HL-60 (cell line): ENCODE data around the gene PNPT1.
"Not testable (repeated sequence)": the region's sequence is repeated elsewhere in the genome, so short reads cannot be mapped to it uniquely, and the experiment has no call there.

Experiments used
- DNase-seq, 2 experiments: peaks; one replicate each; pipeline ENCODE4 v3.0.0-alpha.2; 2010 to 2020; ENCODE audit warnings: low read depth in 1 of 2, low spot score in 1 of 2
- H3K27ac ChIP-seq: fragments of 250-450 bp; sonication (Bioruptor Pico); replicated peaks from 2 replicates; pipeline ENCODE4 v1.5.1; 2020; ENCODE audit warnings: mild to moderate bottlenecking, moderate library complexity
- H3K27me3 ChIP-seq: fragments of 250-450 bp; sonication (Bioruptor Pico); 2 replicates; pipeline ENCODE4 v1.5.1; 2021; ENCODE audit warnings: mild to moderate bottlenecking, moderate library complexity; ENCODE audit not compliant: insufficient read depth, poor library complexity, severe bottlenecking
- H3K4me3 ChIP-seq: replicated peaks from 2 replicates; pipeline ENCODE4 v1.5.1; 2011; ENCODE audit warnings: mild to moderate bottlenecking, control low read depth, low read length; ENCODE audit not compliant: insufficient read depth
- GABPA ChIP-seq: IDR thresholded peaks from 2 replicates; pipeline ENCODE4 v1.6.1; 2012; ENCODE audit warnings: low read depth
- POLR2AphosphoS5 ChIP-seq: IDR thresholded peaks from 2 replicates; pipeline ENCODE4 v1.6.1; 2012; ENCODE audit warnings: low read depth
- REST ChIP-seq: IDR thresholded peaks from 2 replicates; pipeline ENCODE4 v1.6.1; 2012; ENCODE audit warnings: low read depth; ENCODE audit not compliant: insufficient replicate concordance
- SPI1 ChIP-seq: IDR thresholded peaks from 2 replicates; pipeline ENCODE4 v1.6.1; 2012; ENCODE audit warnings: low read depth, mild to moderate bottlenecking, borderline replicate concordance
- TF ChIP-seq, protein P1 (sequence below): IDR thresholded peaks from one replicate; pipeline ENCODE4 v1.5.1; 2011; ENCODE audit warnings: low read length, control low read depth, inconsistent platforms; ENCODE audit not compliant: insufficient read depth

PNPT1 gene

DNA sequence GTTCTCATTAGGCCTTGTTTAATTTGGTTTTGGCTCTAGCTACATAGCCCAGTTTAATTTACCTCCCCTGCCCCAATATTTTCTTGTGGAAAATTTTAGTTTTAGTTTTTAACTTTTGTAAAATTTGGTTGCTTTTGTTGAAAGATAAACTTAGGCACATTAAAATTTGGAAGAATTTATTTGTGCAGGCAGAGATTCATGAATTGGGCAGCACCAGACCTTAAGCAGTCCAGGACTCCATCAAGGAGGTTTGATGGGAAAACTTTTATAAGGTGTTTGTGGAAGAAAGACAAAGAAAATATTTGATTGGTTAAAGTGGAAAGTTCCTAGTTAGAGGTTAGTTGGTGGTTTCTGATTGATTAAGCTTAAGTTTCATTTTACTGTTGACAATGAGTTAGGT is 16.4 kb upstream of the PNPT1 start:
- peaks cover 2% of the 10 kb centered on the region for H3K27me3 ChIP-seq
- no peak overlapping the region for H3K4me3 ChIP-seq
- TF ChIP-seq SPI1 (no peak), POLR2AphosphoS5 (no peak), REST (no peak), GABPA (no peak)
- TF ChIP-seq, protein P1, sequence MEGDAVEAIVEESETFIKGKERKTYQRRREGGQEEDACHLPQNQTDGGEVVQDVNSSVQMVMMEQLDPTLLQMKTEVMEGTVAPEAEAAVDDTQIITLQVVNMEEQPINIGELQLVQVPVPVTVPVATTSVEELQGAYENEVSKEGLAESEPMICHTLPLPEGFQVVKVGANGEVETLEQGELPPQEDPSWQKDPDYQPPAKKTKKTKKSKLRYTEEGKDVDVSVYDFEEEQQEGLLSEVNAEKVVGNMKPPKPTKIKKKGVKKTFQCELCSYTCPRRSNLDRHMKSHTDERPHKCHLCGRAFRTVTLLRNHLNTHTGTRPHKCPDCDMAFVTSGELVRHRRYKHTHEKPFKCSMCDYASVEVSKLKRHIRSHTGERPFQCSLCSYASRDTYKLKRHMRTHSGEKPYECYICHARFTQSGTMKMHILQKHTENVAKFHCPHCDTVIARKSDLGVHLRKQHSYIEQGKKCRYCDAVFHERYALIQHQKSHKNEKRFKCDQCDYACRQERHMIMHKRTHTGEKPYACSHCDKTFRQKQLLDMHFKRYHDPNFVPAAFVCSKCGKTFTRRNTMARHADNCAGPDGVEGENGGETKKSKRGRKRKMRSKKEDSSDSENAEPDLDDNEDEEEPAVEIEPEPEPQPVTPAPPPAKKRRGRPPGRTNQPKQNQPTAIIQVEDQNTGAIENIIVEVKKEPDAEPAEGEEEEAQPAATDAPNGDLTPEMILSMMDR = no peak
- H3K27ac ChIP-seq = no peak overlapping the region
- no peak for DNase-seq

DNA sequence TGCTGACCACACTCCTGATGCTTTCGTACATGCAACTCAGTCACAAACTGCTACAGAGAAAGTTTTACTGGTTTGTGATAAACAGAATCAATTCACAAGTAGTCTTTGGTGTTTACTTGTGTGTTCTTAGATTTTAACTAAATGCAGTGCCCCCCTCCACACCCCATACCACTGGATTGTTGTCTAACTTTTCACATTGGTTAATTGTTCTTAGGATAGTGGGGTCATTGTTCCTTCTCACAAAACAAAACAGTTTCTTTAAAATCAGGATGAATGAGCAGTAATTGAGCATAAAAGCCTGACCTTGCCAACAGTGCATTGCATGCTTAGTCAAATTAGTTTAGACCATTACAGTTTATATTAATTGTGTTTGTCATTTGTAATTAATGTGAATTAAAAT is 14.1 kb upstream of the PNPT1 start:
- Histone ChIP-seq H3K4me3 (no peak overlapping the region), H3K27ac (no peak overlapping the region), H3K27me3 (peaks cover 2% of the 10 kb centered on the region)
- TF ChIP-seq, protein P1 = no peak
- TF ChIP-seq GABPA (no peak), POLR2AphosphoS5 (no peak), REST (no peak), SPI1 (no peak)
- no peak for DNase-seq

DNA sequence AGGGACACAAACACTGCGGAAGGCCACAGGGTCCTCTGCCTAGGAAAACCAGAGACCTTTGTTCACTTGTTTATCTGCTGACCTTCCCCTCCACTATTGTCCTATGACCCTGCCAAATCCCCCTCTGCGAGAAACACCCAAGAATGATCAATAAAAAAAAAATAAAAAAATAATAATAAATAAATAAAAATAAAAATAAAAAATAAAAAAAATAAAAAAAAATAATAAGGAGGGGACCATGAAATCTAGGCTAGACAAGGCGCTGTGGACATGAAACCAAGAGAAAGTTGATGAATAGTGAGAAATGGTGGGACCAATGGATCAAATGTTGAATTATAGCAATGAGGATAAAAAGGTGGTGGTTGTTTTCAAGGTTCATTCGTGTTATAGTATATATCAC is 12.6 kb upstream of the PNPT1 start:
- DNase-seq, H3K27me3 ChIP-seq, H3K27ac ChIP-seq, H3K4me3 ChIP-seq: not testable (repeated sequence)

GRCh38 chr2:55705027-55705653 is 11.5 kb upstream of the PNPT1 start:
- no peak for TF ChIP-seq POLR2AphosphoS5
- no peak for TF ChIP-seq SPI1
- TF ChIP-seq, protein P1 = no peak
- TF ChIP-seq REST = no peak
- TF ChIP-seq GABPA = no peak
- Histone ChIP-seq H3K4me3 (no peak overlapping the region), H3K27me3 (no peaks in the 10 kb centered on the region), H3K27ac (no peak overlapping the region)
- DNase-seq = no peak
